ENCODE measurements around the gene DEFB121.
"Not testable (repeated sequence)": the region's sequence is repeated elsewhere in the genome, so short reads cannot be mapped to it uniquely, and the experiment has no call there.

Gene DEFB121

GRCh38 chr20:31394900-31395299 lies 11.1 kb downstream of the DEFB121 start:
- H3K27ac Mint-ChIP-seq, result no peak overlapping the region
- no peak overlapping the region for H3K4me3 Mint-ChIP-seq
- H3K36me3 Mint-ChIP-seq, result no peaks in the 10 kb centered on the region
- H3K4me1 Mint-ChIP-seq, result no peaks in the 10 kb centered on the region
- no peaks in the 10 kb centered on the region for H3K9me3 Mint-ChIP-seq
- H3K27me3 Mint-ChIP-seq, result peaks cover 4% of the 10 kb centered on the region

GRCh38 chr20:31392836-31393235 lies 13.2 kb downstream of the DEFB121 start:
- Mint-ChIP-seq H3K36me3 (no peaks in the 10 kb centered on the region), H3K27me3 (peaks cover 12% of the 10 kb centered on the region), H3K9me3 (no peaks in the 10 kb centered on the region), H3K4me1 (no peaks in the 10 kb centered on the region), H3K4me3 (no peak overlapping the region), H3K27ac (no peak overlapping the region)

GRCh38 chr20:31390490-31390889 lies 15.5 kb downstream of the DEFB121 start, which contains the start of gene DEFB119:
TSS of gene DEFB119 (minus strand) at chr20:31390590. CDS start at chr20:31390483, 107 bp downstream.
- H3K27me3 Mint-ChIP-seq, result peaks cover 15% of the 10 kb centered on the region
- H3K36me3 Mint-ChIP-seq, result no peaks in the 10 kb centered on the region
- H3K4me1 Mint-ChIP-seq, result no peaks in the 10 kb centered on the region
- no peak within 1 kb of the TSS for H3K27ac Mint-ChIP-seq
- H3K4me3 Mint-ChIP-seq, result no peak within 1 kb of the TSS
- no peaks in the 10 kb centered on the region for H3K9me3 Mint-ChIP-seq

GRCh38 chr20:31374346-31374745 lies 31.7 kb downstream of the DEFB121 start:
- H3K9me3 Mint-ChIP-seq, result peaks cover 10% of the 10 kb centered on the region
- peaks cover 13% of the 10 kb centered on the region for H3K27me3 Mint-ChIP-seq
- no peak overlapping the region for H3K4me3 Mint-ChIP-seq
- H3K27ac Mint-ChIP-seq, result no peak overlapping the region
- H3K4me1 Mint-ChIP-seq, result no peaks in the 10 kb centered on the region
- peaks cover 2% of the 10 kb centered on the region for H3K36me3 Mint-ChIP-seq

- no peak within 1 kb of the TSS for H3K4me3 Mint-ChIP-seq
- H3K9me3 Mint-ChIP-seq, result peaks cover 7% of the 10 kb centered on the region
- no peak within 1 kb of the TSS for H3K27ac Mint-ChIP-seq
- no peaks in the 10 kb centered on the region for H3K4me1 Mint-ChIP-seq
- no peaks in the 10 kb centered on the region for H3K36me3 Mint-ChIP-seq
- H3K27me3 Mint-ChIP-seq, result peaks cover 6% of the 10 kb centered on the region
Observed at GRCh38 chr20:31368301-31368700, 37.7 kb downstream of the DEFB121 start, which contains the start of gene DEFB118. TSS of gene DEFB118 (plus strand) at chr20:31368601. CDS start at chr20:31368651, 50 bp downstream.

- H3K9me3 Mint-ChIP-seq, H3K4me1 Mint-ChIP-seq, H3K27me3 Mint-ChIP-seq, H3K36me3 Mint-ChIP-seq, H3K27ac Mint-ChIP-seq, H3K4me3 Mint-ChIP-seq: not testable (repeated sequence)
Observed at GRCh38 chr20:31364272-31364671, 41.7 kb downstream of the DEFB121 start.

GRCh38 chr20:31363295-31363694 lies 42.7 kb downstream of the DEFB121 start:
- Mint-ChIP-seq H3K27me3 (peaks cover 2% of the 10 kb centered on the region), H3K4me1 (no peaks in the 10 kb centered on the region), H3K9me3 (peaks cover 7% of the 10 kb centered on the region), H3K4me3 (no peak overlapping the region), H3K36me3 (no peaks in the 10 kb centered on the region), H3K27ac (no peak overlapping the region)

GRCh38 chr20:31355981-31356380 lies 50.0 kb downstream of the DEFB121 start:
- no peaks in the 10 kb centered on the region for H3K9me3 Mint-ChIP-seq
- H3K36me3 Mint-ChIP-seq, result no peaks in the 10 kb centered on the region
- H3K27me3 Mint-ChIP-seq, result peaks cover 2% of the 10 kb centered on the region
- no peaks in the 10 kb centered on the region for H3K4me1 Mint-ChIP-seq
- H3K27ac Mint-ChIP-seq, result no peak overlapping the region
- no peak overlapping the region for H3K4me3 Mint-ChIP-seq
